Neural progenitor cell (in vitro differentiated cells): Measurements from ENCODE around the gene PLTP. TPM values are rescaled to one million over a fixed set of nuclear protein-coding genes. Genes with fewer than 3 reads are reported as not detected.

Experiments used
- DNase-seq: peaks from one replicate; pipeline ENCODE4 v3.0.0-alpha.2; 2016; ENCODE audit warnings: low spot score
- H2AFZ ChIP-seq: fragments of 200-600 bp; sonication (generic); replicated peaks from 2 replicates; pipeline ENCODE4 v1.6.1; 2016; ENCODE audit warnings: antibody characterized with exemption
- H3F3A ChIP-seq: fragments of 200-600 bp; sonication (generic); 2 replicates; pipeline ENCODE4 v1.6.1; 2016; ENCODE audit warnings: antibody characterized with exemption, low read depth
- H3K27ac ChIP-seq: fragments of 200-600 bp; sonication (generic); 2 replicates; pipeline ENCODE4 v1.5.1; 2016; ENCODE audit warnings: mild to moderate bottlenecking
- H3K27me3 ChIP-seq: fragments of 200-600 bp; sonication (generic); 2 replicates; pipeline ENCODE4 v1.6.1; 2016; ENCODE audit warnings: mild to moderate bottlenecking, moderate library complexity
- H3K36me3 ChIP-seq: fragments of 200-600 bp; sonication (generic); 2 replicates; pipeline ENCODE4 v1.5.1; 2016
- H3K4me1 ChIP-seq: fragments of 200-600 bp; sonication (generic); 2 replicates; pipeline ENCODE4 v1.6.1; 2016; ENCODE audit warnings: mixed run types
- H3K4me2 ChIP-seq: fragments of 200-600 bp; sonication (generic); 2 replicates; pipeline ENCODE4 v1.6.1; 2016
- H3K4me3 ChIP-seq: fragments of 200-600 bp; sonication (generic); 2 replicates; pipeline ENCODE4 v1.5.1; 2016
- H3K79me2 ChIP-seq: fragments of 200-600 bp; sonication (generic); 2 replicates; pipeline ENCODE4 v1.6.1; 2016; ENCODE audit warnings: low read depth
- H3K9ac ChIP-seq: fragments of 200-600 bp; sonication (generic); 2 replicates; pipeline ENCODE4 v1.6.1; 2016
- H3K9me3 ChIP-seq: fragments of 200-600 bp; sonication (generic); 2 replicates; pipeline ENCODE4 v1.5.1; 2016; ENCODE audit warnings: low read depth
- H4K20me1 ChIP-seq: fragments of 200-600 bp; sonication (generic); 2 replicates; pipeline ENCODE4 v1.6.1; 2016; ENCODE audit warnings: low read depth
- H3K27ac Mint-ChIP-seq: 3 replicates; pipeline ENCODE4 v1.8.0; 2021; ENCODE audit warnings: mixed read lengths
- H3K27me3 Mint-ChIP-seq: 2 replicates; pipeline ENCODE4 v1.8.0; 2022; ENCODE audit warnings: low read depth, mild to moderate bottlenecking, inconsistent platforms, moderate library complexity, mixed read lengths; ENCODE audit not compliant: insufficient read depth
- H3K36me3 Mint-ChIP-seq: 3 replicates; pipeline ENCODE4 v1.8.0; 2021; ENCODE audit warnings: mixed read lengths
- H3K4me1 Mint-ChIP-seq: 3 replicates; pipeline ENCODE4 v1.8.0; 2021; ENCODE audit warnings: mixed read lengths
- H3K4me3 Mint-ChIP-seq: 3 replicates; pipeline ENCODE4 v1.8.0; 2021; ENCODE audit warnings: mild to moderate bottlenecking, moderate library complexity, mixed read lengths
- H3K9me3 Mint-ChIP-seq: 3 replicates; pipeline ENCODE4 v1.8.0; 2020; ENCODE audit warnings: mixed read lengths
- EZH2 ChIP-seq: fragments of 200-600 bp; sonication (generic); IDR thresholded peaks from 2 replicates; pipeline ENCODE4 v1.6.1; 2017; ENCODE audit warnings: antibody characterized with exemption, mild to moderate bottlenecking, moderate library complexity
- EZH2phosphoT487 ChIP-seq: fragments of 200-600 bp; sonication (generic); IDR thresholded peaks from 2 replicates; pipeline ENCODE4 v1.6.1; 2017; ENCODE audit warnings: antibody characterized with exemption
- total RNA-seq: library from RNA; depleted of rRNA; stranded (reverse); fragments of >200 nt; gene quantifications from 2 replicates; pipeline ENCODE4 v1.2.3, GENCODE V29; 2015; ENCODE audit warnings: low replicate concordance
- TF ChIP-seq, protein P1 (sequence below): fragments of 200-600 bp; sonication (generic); IDR thresholded peaks from 2 replicates; pipeline ENCODE4 v1.5.1; 2017; ENCODE audit warnings: antibody characterized with exemption, mild to moderate bottlenecking

The PLTP gene
- total RNA-seq, 1 donor from 2014 or later = 22.3 TPM

DNA sequence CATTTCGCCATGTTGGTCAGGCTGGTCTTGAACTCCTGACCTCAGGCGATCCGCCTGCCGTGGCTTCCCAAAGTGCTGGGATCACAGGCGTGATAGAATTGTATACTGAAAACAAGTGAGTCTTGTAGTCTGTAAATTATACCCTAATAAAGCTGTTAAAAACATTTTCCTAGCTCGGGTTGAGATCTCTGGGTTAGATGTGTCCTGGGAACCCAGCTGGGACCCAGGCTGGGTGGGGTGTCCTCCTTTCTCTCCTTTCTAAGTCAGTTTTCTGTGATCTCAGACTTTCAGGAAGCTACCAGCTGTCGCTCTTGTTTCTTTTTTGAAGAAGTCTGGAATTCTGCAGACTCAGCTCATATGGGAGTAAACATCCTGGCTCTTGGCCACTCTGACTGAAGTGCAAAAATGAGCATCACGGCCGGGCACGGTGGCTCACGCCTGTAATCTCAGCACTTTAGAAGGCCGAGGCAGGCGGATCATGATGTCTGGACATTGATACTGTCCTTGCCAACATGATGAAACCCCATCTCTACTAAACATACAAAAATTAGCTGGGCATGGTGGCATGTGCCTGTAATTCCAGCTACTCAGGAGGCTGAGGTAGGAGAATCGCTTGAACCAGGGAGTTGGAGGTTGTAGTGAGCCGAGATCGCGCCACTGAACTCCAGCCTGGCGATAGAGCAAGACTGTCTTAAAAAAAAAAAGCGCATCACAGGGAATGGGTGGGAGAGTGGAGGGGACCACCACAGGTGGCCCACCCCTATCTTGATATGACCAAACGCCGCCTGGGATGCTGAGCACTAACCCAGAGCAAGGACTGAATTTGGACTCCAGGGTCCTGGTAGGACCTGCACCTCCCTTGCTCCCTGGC lies 12.7 kb upstream of the PLTP start:
- peaks cover 21% of the 10 kb centered on the region for H3F3A ChIP-seq
- H2AFZ ChIP-seq = no peak overlapping the region
- no peak overlapping the region for H3K9ac ChIP-seq
- no peak for DNase-seq
- H3K4me3 ChIP-seq = no peak overlapping the region
- H3K27ac ChIP-seq = no peak overlapping the region
- Mint-ChIP-seq H3K27ac (peak overlapping the region; percentile 29), H3K4me1 (peaks cover 32% of the 10 kb centered on the region), H3K9me3 (no peaks in the 10 kb centered on the region), H3K27me3 (peaks cover 12% of the 10 kb centered on the region), H3K36me3 (no peaks in the 10 kb centered on the region), H3K4me3 (no peak overlapping the region)
- no peaks in the 10 kb centered on the region for H3K79me2 ChIP-seq
- no peaks in the 10 kb centered on the region for H3K9me3 ChIP-seq
- TF ChIP-seq EZH2phosphoT487 (no peak), EZH2 (no peak)
- TF ChIP-seq, protein P1, sequence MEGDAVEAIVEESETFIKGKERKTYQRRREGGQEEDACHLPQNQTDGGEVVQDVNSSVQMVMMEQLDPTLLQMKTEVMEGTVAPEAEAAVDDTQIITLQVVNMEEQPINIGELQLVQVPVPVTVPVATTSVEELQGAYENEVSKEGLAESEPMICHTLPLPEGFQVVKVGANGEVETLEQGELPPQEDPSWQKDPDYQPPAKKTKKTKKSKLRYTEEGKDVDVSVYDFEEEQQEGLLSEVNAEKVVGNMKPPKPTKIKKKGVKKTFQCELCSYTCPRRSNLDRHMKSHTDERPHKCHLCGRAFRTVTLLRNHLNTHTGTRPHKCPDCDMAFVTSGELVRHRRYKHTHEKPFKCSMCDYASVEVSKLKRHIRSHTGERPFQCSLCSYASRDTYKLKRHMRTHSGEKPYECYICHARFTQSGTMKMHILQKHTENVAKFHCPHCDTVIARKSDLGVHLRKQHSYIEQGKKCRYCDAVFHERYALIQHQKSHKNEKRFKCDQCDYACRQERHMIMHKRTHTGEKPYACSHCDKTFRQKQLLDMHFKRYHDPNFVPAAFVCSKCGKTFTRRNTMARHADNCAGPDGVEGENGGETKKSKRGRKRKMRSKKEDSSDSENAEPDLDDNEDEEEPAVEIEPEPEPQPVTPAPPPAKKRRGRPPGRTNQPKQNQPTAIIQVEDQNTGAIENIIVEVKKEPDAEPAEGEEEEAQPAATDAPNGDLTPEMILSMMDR = no peak
- H3K4me1 ChIP-seq = peaks cover 15% of the 10 kb centered on the region
- H3K27me3 ChIP-seq = no peaks in the 10 kb centered on the region
- no peaks in the 10 kb centered on the region for H3K36me3 ChIP-seq
- no peak overlapping the region for H3K4me2 ChIP-seq
- H4K20me1 ChIP-seq = no peaks in the 10 kb centered on the region

DNA sequence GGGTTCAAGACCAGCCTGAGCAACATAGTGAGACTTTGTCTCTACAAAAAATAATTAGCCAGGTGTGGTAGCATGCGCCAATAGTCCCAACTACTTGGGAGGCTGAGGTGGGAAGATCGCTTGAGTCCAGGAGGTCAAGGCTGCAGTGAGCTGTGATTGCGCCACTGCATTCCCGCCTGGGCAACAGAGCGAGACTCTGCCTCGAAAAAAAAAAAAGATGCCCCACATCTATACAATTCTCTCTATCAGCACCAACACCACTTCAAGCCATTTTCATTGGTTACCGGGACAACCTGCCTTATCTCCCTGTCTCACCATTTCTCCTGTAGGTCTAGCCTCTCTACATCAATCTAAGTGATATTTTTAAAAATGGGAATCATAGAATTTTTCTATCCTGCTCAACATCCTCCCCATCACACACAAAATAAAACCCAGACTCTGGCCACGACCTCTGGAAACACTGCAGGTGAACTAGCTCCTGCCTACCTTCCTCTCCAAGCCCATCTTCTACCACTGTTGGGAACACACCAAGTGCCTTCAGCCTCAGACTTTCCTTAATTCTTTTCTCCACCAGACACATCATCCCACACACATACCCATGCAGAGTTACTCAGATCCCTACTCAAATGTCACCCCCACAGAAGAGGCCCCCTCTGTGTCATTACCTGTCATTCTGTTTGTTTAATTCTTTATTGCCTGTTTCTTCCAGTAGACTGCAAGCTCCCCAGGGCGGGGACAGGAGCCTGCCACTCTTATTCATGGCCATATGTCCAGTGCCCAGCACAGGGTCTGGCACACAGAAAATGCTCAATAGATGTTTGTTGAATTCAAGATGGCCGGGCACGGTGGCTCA lies 9.6 kb upstream of the PLTP start:
- Histone ChIP-seq H3K36me3 (no peaks in the 10 kb centered on the region), H3K27me3 (no peaks in the 10 kb centered on the region), H3K9me3 (no peaks in the 10 kb centered on the region), H3K4me1 (peaks cover 16% of the 10 kb centered on the region), H3K9ac (no peak overlapping the region), H2AFZ (no peak overlapping the region), H4K20me1 (no peaks in the 10 kb centered on the region), H3K79me2 (no peaks in the 10 kb centered on the region), H3K4me2 (no peak overlapping the region), H3F3A (peaks cover 10% of the 10 kb centered on the region), H3K27ac (no peak overlapping the region), H3K4me3 (no peak overlapping the region)
- TF ChIP-seq EZH2phosphoT487 (no peak), EZH2 (no peak)
- TF ChIP-seq, protein P1 = no peak
- Mint-ChIP-seq H3K9me3 (no peaks in the 10 kb centered on the region), H3K27ac (no peak overlapping the region), H3K4me3 (no peak overlapping the region), H3K27me3 (peaks cover 9% of the 10 kb centered on the region), H3K36me3 (no peaks in the 10 kb centered on the region), H3K4me1 (peaks cover 38% of the 10 kb centered on the region)
- no peak for DNase-seq

DNA sequence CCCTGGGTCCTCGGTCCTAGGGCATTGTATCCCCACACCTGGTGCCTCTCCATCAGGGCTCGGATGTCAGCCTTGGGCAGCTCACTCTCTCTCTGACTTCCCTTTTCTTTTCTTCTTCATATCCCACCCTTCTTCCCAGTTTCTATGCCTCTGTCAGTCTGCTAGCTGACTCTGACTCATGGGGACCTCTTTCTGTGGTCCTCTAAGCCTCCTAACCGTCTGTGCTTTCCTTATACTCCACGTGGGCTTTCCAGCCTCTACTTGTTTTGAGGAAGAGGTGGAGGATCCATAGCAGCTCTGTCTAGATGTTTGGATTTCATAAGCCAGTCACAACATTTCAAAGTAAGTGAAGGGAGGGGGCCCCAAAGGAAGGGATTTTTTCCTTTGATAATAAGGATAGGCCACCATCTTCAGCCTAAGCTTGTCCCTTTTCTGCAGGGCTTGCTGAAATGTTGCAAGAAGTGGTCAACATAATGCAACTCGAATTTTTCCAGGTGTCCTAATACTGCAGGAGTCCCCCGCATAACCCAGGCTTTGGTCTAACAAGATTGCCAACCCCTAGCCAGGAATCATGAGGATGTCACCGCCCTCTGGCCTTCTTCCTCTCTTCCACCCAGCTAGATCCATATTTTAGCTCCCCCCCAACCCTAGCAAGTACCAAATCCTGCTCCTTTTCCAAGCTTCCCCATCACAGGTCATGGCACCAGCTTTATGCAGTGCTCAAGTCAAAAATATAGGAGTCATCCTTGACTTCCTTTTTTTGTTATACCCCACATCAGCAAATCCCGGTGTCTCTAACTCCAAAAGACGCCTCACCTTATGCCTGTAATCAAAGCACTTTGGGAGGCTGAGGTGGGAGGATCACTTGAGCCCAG lies 8.7 kb upstream of the PLTP start:
- Histone ChIP-seq H3K79me2 (no peaks in the 10 kb centered on the region), H3K27ac (no peak overlapping the region), H3K4me3 (no peak overlapping the region), H4K20me1 (no peaks in the 10 kb centered on the region), H2AFZ (no peak overlapping the region), H3K9me3 (no peaks in the 10 kb centered on the region), H3K9ac (no peak overlapping the region), H3K4me2 (no peak overlapping the region), H3K36me3 (no peaks in the 10 kb centered on the region), H3F3A (peaks cover 2% of the 10 kb centered on the region), H3K27me3 (no peaks in the 10 kb centered on the region), H3K4me1 (peaks cover 10% of the 10 kb centered on the region)
- DNase-seq = no peak
- peaks cover 9% of the 10 kb centered on the region for H3K27me3 Mint-ChIP-seq
- H3K4me1 Mint-ChIP-seq = peaks cover 33% of the 10 kb centered on the region
- no peaks in the 10 kb centered on the region for H3K9me3 Mint-ChIP-seq
- peak overlapping the region; percentile 42 for H3K27ac Mint-ChIP-seq
- H3K36me3 Mint-ChIP-seq = no peaks in the 10 kb centered on the region
- TF ChIP-seq EZH2 (no peak), EZH2phosphoT487 (no peak)
- TF ChIP-seq, protein P1 = no peak
- H3K4me3 Mint-ChIP-seq = no peak overlapping the region
